GM18867 (cell line): ENCODE measurements around the gene PYGO2.

Source experiments
- ATAC-seq: cut with Tn5 transposase; IDR thresholded peaks from one replicate; pipeline ENCODE4 v1.9.1; 2021; ENCODE audit warnings: mild to moderate bottlenecking, moderate library complexity; ENCODE audit not compliant: unreplicated experiment

Gene PYGO2

DNA sequence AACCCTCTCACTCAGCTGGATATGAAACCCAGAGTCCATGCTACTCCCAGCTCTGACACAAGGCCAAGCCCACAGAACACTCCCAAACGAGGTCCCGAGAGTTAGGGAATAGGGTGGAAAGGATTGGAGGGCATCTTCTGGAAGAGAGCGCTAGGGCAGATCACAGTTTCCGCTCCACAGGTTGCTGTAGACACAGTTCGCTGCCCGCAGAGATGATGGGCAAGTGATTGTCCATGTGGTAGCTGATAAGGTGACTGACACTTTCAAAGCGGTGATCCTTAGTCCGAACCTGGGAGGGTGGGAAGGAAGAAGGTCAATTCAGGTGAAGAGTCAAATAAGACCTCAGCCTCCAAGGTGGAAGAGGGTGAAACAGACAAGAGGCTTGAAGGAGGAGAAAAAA lies 2.1 kb upstream of the PYGO2 start:
- no peak for ATAC-seq

DNA sequence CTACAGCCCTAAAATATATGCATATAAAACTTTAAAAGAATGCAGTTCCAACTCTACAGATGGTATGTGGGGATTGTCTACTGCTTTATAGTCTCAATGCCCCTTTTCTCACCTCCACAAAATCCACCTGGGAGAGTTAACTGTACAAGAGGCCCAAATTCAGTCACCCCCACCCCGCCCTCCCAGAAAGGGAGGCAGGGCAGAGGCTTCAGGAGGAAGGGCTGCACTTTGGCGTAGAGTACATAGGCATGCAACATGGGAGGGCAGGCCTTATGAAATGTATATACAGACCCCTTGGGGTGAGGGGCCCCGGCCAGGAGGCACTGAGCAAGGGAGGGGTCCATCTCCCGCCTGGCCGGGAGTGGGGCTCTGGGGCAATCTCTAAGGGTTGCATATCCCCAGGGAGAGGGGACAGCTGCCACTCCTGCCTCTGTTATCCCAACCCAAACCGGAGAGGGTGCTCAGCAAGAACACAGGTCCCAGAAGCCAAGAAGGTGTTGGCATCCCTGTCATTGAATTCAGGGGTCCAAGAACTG lies 1.3 kb upstream of the PYGO2 start:
- no peak for ATAC-seq

DNA sequence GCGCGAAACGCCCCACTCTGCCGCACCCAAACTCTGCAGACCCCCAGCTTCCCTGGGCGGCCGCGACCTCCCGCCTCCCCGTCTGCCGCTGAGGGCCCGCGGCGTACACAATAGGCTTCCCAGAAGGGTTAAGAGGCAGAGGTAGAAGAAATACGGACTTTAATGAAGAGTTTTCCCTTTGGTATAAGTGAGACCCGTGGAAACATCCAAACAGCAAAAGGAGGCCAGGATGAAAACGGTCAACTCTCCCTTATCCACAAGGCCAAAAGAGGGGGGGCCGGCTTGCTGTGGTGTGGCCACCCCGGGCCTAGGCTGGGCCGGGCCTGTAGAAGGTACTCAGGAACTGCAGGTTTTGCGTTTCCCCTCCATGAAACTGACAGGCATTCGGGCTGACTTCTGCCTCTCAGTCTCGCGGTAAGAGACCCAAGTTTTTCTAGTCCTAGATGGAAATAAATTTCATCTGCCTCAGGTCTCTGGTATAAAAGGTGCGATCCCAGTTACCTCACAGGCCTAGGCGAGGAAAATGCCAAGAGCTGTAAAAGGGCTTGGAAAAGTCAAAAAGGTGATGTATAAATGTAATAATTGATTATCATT lies 671 bp upstream of the PYGO2 start:
- no peak for ATAC-seq

DNA sequence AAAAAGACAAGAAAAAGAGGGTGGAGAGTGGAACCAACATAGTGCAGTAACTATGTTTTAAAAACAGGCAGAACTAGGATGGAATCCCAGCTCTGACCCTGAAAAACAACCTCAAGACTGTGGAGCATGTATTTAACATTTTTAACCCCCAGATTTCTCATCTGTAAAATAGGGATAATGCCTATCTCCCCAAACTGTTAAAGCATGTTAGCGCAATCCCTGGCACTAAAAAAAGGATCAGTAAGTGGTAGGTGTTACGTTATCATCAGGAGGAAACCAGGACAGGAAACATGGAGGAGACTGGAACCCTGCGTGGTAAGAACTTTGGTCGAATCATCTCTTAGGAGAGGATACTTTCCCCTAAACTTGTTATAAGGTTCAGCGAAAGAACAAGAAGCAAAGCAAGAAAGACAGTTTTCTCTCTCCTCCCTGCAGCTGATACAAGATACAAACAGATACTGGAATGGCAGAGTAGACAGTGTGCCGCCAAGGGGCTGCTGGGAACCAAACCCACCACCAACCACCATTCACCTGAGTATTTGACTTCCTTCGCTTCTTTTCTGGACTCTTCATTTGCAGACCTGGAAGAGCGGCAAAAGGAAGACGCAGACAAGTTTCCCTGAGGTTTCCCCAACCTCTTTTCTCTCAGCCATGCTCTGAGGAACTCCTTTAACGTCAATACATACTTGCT lies 991 bp downstream of the PYGO2 start:
- ATAC-seq = no peak

DNA sequence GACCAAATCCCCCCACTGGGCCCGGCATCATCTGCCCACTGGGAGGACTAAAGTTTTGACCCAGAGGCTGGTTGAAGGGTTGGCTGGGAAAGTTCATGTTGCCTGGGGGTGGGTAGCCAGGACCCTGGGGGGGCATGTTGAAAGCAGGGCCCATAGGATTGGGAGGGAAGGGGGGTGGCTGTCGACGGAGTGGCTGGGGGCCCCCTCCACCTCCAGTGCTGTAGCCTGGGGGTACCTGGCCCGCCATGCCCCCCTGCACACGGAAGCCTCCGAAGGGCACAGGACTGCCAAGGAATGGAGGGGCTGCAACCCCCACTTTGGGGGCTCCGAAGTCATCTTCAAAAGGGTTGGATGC lies 2.2 kb downstream of the PYGO2 start:
- no peak for ATAC-seq

DNA sequence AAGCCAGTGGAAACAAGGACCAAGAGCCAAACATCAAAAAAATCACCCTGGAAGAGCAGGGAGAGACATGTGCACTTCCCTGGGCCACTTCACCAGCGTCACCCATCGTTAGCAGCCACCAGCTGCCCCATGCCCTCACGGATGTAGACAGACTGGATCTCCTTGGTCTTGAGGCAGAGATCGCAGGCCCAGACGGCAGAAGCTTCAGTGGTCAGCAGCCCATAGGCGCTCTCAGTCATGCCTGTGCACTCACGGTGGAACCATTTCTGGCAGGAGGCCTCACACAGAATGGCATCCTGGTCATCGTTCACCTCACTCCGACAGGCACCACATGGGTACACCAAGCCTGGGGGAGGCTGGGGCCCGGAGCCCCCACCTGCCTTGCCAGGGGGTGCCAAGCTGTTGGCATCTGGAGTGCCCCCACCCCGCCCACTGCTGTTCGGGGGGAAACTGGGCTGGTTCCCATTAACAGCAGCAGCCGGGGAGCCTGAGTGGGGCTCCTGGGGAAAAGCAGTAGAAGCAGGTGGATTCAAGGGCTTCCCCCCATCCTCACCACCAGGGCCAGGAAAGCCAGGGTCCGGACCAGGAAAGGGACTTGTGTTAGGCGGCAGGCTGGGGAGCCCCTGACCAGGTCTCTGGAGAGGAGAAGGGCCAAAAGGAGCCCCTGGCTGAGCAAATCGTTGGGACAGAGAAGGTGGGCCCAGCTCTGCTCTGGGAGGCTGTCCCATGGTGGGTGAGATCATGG lies 2.7 kb downstream of the PYGO2 start:
- no peak for ATAC-seq

DNA sequence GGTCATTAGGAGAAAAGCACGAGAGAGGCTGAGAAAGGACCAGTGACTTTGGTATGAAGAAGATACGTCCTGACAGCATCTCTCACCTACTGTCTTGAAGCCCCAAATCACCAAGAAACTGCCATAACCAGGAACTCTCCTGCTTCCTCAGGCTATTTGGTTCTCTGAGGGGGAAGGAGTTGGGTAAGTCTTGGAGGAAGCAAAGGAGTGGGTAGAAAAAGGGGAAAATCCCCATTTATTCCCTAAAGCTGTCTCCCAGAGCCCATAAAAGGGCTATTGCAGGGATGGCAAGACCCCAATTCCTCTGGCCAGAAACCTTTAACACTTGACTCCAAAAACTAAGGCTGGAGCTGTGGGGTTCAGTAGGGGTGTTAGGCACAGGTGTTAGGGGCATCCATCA lies 3.5 kb downstream of the PYGO2 start:
- no peak for ATAC-seq

DNA sequence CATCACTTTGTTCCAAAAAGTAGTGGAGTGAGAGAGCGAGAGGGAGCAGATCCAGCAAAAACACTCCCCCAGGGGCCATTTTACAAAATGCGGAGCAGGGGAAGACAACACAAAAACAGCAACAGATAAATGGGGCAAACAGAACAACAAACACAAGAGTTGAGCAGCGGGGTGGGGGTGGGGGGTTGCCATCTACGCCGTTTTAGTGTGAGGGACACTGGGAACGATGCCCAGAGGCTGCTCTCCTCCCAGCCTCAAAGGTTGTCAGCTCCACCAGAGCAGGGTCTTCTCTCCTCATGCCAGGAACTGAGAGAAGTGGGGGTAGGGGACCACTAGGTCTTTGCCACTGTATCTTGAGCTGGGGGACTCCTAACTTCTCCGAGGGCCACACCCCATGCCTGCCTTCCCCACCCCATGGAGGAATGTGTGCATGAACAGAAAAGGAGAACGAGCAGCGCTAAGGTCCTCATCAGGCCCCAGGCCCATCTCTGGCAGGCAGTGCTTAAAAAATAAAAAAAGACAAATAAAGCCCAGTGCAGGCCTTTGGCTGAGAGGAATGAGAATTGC lies 4.4 kb downstream of the PYGO2 start:
- ATAC-seq = no peak

DNA sequence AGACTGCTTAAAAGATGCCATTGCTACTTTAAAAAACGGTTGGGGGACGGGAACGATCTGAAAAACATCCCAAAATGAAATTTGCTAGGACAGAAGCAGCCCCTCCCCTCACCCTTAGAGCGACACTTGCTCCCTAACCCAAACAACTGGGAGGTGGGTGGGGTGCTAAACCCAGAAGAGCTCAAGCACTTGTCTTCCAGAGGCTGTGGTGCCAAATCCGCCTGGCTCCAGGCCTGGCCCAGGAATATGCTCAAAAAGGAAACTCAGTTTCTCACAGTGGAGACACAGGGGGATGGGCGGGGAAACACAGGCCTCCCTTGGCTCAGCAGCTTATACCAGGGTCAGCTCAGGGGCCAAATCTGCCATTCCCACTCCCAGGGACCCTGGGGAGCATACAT lies 5.0 kb downstream of the PYGO2 start:
- no peak for ATAC-seq

DNA sequence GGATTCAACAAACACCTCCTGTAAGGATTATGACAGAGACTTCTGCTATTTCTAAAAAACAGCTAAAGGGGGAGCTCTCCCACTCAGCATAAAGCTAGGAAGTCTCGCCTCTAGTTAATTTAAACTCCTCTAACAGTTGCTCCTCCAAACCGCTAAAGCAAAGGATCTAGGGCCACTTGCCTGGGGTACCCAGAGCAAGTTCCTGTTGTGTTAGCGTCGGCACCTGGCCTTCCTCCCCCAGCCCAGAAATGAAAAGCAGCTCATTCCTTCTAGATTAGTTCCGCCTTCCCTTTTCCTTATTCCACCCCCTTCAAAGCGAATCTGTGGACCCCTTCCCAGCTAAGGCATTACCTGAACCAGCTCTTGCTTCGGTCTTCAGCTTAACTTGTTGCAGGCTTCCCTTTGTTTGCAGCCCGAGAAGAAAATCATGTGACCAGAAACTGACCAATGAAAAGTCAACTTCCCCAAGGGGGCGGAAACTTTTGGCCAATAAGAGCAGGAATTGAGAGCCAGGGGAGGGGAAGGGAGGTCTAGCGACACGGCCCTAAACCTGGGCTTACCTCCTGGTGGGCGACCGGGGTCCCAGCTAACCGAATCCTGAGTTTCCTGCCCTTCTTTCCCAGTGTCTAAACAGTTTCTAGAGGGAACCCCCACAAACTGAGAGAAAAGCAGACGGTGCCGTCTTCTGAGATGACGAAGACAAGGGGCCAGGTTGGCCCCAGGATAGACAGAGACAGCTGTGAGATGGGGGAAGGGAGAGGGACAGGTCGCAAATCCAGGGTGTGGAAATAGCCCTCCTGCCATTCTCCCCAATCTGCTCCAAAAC lies 5.7 kb downstream of the PYGO2 start, which contains the start of gene PBXIP1:
Gene PBXIP1 (minus strand): TSS at position 382 of the 826 bp plus-strand sequence. CDS start 2,378 bp downstream, outside the sequence.
- ATAC-seq = peak; percentile 60

DNA sequence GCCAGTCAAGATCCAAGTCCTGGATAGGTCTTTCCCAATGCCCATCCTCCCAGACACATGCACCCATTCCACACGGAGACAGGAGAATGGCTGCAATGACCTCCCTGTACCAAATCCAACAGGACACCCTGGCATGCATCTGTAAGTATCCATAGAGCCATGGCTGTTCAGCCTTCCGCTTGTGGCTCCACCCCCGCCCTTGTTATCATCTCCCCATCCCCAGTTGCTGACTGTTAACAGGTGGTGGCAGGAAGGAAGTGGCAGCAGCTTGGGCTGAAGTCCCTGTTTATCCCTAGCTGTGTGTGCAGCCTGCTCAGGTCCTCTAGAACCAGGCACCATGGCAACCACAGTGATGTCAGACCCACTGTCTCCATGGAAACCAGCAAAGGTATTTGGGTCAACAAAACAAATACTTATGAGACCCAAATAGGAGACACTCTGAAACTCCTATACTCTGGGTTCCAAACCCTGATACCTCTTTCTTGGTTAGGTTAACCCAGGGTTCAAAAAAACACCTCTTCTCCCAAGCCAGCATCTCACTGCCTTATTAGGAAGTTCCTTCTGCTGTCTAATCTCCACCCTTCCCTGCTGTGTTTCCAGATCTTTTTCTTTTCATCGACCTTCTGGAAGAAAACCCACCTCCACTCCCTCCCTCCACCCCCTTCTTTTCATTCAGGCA lies 6.4 kb downstream of the PYGO2 start:
- peak; percentile 48 for ATAC-seq

DNA sequence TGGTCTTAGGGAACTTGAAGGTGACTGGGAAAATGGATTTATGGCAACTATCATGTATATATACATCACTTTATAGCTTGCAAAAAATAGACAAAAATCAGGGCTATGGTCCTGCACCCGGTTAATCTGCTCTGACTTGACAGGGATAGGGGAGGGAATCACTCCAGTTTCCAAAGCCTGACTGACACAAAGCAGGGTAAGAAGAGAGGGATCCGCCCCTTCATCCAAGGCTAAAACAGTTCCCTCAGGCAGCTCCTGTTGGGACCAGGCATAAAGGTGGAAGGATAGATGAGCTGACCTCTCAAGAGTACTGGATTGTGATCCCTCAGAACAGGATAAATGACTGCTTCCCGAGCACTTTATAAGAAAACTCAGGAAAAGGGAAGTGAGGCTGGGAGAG lies 7.0 kb downstream of the PYGO2 start:
- ATAC-seq = no peak

DNA sequence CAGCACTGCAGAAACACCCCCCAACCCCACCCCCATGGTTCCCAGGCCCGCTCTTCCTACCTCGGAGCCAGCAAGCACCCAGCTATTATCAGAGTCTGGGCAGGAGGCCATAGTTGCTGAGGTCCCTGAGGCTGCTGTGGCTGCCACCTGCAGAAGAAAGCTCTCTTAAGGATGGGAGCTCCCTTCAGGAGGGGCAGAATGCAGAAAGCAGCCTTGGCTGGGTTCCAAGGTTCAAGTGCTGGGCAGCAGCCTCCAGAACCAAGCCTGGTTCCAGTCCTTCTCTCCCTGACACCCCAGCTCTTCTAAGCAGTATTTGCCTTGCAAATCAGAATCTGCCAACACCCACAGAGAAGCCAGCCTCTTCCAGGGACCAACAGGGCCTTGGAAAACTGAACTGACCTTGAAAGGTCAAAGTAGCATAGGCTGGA lies 8.0 kb downstream of the PYGO2 start:
- no peak for ATAC-seq

DNA sequence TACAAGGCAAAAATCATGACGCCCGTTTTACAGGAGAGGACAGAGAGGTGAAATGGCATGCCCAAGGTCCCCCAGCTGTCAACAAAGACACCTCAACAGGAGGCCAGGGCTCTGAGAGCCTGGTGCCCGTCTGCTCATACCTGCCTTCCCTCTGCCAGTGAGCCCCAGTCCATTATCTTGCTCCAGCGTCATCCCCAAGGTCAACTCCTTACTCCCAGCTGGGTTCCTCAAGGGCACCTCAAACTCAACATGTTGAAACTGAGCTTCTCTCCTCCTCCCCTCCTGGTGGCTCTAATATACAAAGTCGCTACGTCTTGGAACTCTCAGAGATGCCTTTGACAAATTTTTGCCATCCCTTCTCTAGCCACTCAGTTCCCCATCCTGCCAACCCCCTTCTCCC lies 8.9 kb downstream of the PYGO2 start:
- ATAC-seq = no peak

DNA sequence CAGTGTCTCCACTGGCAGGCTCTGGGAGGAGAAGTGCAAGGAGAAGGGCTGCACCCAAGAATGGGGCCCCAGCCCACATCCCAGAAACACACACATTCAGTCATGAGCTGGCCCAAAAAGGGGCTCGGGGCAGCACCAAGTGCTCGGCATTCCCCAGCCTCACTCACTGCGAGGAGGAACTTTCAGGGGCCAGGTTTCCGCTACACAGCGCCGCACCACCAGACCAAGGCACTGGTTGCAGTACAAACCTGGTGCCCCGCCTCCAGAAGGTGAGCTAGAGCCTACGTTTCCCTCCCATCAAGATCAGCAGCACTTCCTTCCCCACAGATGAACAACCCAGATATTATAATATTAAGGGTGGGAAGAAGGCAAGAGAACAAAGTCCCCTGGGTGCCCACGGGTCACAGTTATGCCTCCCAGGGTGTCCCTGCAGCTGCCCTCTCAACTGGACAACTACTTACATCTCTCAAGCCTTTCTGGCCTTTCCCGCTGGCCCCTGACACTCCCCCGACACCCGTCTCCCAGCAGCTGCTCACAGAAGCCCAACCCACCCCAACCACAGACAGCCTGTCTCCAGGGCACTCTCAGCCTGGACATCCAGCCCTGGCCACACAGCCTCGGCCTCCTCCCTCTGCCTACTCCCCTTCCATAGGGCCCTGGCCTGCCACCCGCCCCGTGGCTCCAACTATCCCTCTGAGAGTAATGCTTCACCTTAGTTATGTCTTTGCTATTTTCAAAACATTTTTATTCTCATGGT lies 9.5 kb downstream of the PYGO2 start:
- ATAC-seq = no peak

DNA sequence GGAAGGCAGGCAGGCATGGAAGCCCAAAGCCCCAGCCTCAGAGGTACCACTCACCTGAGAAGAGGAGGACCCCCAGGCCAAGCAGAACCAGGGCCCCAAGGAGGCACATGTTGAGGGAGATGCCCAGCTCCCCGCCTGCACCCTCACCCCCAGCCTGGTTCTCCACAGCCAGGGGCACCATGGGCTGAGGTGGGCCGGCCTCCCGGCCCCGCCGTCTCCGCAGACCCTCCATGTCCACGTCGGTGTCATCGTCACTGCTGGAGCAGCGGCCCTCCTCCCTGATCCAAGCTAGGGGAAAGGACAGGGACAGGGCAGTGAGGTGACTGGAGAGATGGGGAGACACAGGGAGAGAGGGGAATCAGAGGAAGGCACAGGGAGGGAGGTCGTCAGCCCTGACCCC lies 13.5 kb downstream of the PYGO2 start:
- ATAC-seq = no peak

DNA sequence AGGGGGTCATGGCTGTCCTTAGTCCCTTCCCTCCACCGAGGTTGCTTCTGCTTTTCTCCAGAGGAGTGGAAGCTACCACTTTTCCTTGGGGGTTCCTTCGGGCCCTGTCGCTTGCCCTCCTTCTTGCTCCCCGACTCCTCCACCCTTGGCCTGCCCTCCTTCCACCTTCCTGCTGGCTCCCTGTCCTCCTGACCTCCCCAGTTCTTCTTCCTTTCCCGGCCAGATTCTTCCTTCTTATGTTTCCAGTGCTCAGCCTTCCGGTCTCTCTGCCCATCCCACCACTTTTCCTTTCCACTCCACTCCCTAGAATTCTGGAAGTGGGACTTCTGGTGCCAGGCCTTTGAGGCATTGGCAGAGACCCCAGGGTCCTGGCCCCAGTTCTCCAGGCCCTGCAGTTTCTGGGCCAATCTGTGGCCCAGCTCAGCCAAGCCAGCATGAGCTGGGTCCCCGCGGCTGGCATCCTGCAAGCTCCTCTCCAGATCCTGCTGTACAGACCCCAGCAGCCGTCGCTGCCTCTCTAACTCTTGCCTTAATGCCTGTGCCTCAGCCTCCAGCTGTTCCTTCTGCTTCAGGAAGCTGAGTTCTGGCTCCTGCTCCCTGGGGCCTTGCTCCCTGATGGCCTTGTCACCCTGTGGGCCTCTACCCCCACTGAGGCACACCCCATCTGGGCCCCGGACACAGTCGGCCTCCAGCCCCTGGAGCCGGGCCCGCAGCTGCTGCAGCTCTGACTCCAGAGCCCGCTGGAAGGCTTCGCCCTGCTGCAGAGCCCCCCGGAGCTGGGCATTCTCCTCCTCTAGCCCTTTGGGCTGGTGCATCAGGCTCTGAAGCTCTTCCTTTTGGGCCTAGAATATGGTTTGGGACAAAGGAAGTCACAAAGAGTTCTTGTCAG lies 15.4 kb downstream of the PYGO2 start:
- ATAC-seq = no peak

DNA sequence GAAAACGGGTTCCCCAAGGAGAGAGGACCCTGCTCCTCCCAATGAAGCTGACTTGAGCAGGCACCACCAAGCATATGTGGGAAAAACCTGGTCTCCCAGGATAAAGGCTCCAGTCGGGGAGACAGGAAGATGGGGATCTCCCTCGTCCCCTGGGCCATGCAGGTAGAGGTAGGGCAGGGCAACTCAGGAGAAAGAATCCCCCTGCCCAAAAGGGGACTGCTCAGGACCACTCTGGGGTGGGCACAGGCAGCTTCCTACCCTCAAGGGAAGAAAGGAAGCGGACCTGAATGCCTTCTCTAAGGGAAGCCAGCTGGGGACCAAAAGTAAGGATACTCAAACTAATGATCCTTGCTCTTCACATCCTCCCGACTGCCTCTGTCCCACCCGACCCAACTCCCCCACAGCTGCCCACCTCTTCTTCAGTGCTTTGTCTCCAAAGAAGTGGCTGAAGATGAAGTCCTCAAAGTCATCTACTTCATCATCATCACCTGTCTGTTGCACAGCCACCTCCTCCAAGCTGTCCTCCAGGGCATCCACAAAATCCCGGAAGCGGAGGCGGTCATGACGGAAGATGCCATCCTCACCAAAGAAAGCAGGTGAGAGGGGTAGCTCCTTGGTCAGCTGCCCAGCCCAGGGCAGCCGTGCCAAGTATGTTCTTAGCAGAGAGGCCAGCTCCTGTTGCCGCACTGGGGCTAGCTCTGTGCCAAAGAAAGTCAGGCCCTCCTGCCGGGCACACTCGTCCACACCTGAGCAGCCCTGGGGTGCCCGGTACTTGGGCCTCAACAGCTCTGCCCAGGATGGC lies 16.2 kb downstream of the PYGO2 start:
- ATAC-seq = no peak
